K562 (cell line): Measurements from ENCODE around the gene KCNH8. TPM values are rescaled to one million over a fixed set of nuclear protein-coding genes. Genes with fewer than 3 reads are reported as not detected.
A peak's percentile ranks its signal among the peaks of the same experiment; 100 is the strongest.

Experiments used
- ATAC-seq: fragments of 200-7000 bp; cut with Tn5 transposase; 3 replicates; pipeline ENCODE4 v1.9.1; 2020; ENCODE audit warnings: moderate library complexity
- BruUV-seq: library from RNA; stranded (reverse); fragments of 400-500 nt; replicated peaks from 2 replicates; lab custom pipeline; 2021; lab: Mats Ljungman, UMichigan
- CTCF ChIA-PET: fragments of 300-600 bp; formaldehyde crosslinking; extraction: SDS; loops from one replicate; lab custom pipeline; 2021; ENCODE audit warnings: low intra/inter-chr PET ratio; lab: Yijun Ruan, JAX
- POLR2A ChIA-PET: fragments of 300-600, 350-650 bp; sonication (Branson Sonifier 250); formaldehyde crosslinking; extraction: SDS; loops from one replicate; lab custom pipeline; 2021; ENCODE audit warnings: antibody characterized with exemption, inconsistent platforms; lab: Yijun Ruan, JAX
- DNase-seq, 4 experiments: peaks; one replicate each; pipeline versions ENCODE4 v3.0.0 to v3.0.0-alpha.2; 2011 to 2018; ENCODE audit warnings: low spot score in 3 of 4, mixed read lengths in 3 of 4; ENCODE audit errors: extremely low read depth in 1 of 4
- FAIRE-seq: peaks from 2 replicates; lab custom pipeline; 2011; peaks lifted over from hg19 to GRCh38; lab: Jason Lieb, UNC
- H2AFZ ChIP-seq: 2 replicates; pipeline ENCODE4 v1.6.0; 2011; ENCODE audit warnings: low read depth, low read length, control low read depth, inconsistent platforms
- H3K27ac ChIP-seq: fragments of 200-600 bp; 3 replicates; pipeline ENCODE4 v1.8.0; 2011; ENCODE audit warnings: low read depth, mild to moderate bottlenecking, control low read depth, inconsistent platforms, low read length, moderate library complexity, mixed read lengths; ENCODE audit errors: extremely low read depth
- H3K27me3 ChIP-seq, 2 experiments: fragments of 300-600 bp in 1 of 2; 2 replicates in 1 of 2; 3 replicates in 1 of 2; pipeline versions ENCODE4 v1.6.0 to v1.8.0; 2011; ENCODE audit warnings: inconsistent platforms in 2 of 2, low read length in 2 of 2, mild to moderate bottlenecking in 1 of 2, mixed read lengths in 1 of 2, moderate library complexity in 1 of 2; ENCODE audit not compliant: control insufficient read depth in 2 of 2, insufficient read depth in 2 of 2
- H3K36me3 ChIP-seq: fragments of 300-600 bp; 3 replicates; pipeline ENCODE4 v1.8.0; 2011; ENCODE audit warnings: mild to moderate bottlenecking, low read length, inconsistent platforms; ENCODE audit not compliant: control insufficient read depth, insufficient read depth
- H3K4me1 ChIP-seq, 2 experiments: fragments of 200-600 bp in 1 of 2; replicated peaks in 1 of 2; 2 replicates in 1 of 2; 3 replicates in 1 of 2; pipeline versions ENCODE4 v1.5.1 to v1.8.0; 2011; ENCODE audit warnings: inconsistent platforms in 2 of 2, low read length in 2 of 2, mild to moderate bottlenecking in 1 of 2, mixed read lengths in 1 of 2, moderate library complexity in 1 of 2; ENCODE audit not compliant: control insufficient read depth in 2 of 2, insufficient read depth in 2 of 2
- H3K4me2 ChIP-seq: 2 replicates; pipeline ENCODE4 v1.6.1; 2011; ENCODE audit warnings: low read length, control low read depth, inconsistent platforms, mixed read lengths; ENCODE audit not compliant: insufficient read depth
- H3K4me3 ChIP-seq: fragments of 200-600 bp; sonication (generic), shearing (Covaris generic); 2 replicates; pipeline ENCODE4 v1.5.1; 2016; ENCODE audit warnings: control low read depth, inconsistent platforms
- H3K79me2 ChIP-seq: fragments of 200-600 bp; 3 replicates; pipeline ENCODE4 v1.8.0; 2011; ENCODE audit warnings: low read length, inconsistent platforms; ENCODE audit not compliant: control insufficient read depth, insufficient read depth
- H3K9ac ChIP-seq, 2 experiments: 2 replicates each; pipeline versions ENCODE4 v1.6.0 to v1.6.1; 2011; ENCODE audit warnings: low read depth in 2 of 2, low read length in 2 of 2, control low read depth in 1 of 2, inconsistent platforms in 1 of 2, mild to moderate bottlenecking in 1 of 2, mixed read lengths in 1 of 2; ENCODE audit not compliant: insufficient read depth in 1 of 2
- H3K9me1 ChIP-seq: one replicate; pipeline ENCODE4 v1.6.0; 2011; ENCODE audit warnings: inconsistent platforms, mild to moderate bottlenecking, low read length, moderate library complexity; ENCODE audit not compliant: control insufficient read depth, insufficient read depth
- H3K9me3 ChIP-seq: replicated peaks from 2 replicates; pipeline ENCODE4 v1.5.1; 2011; ENCODE audit warnings: low read depth, low read length, inconsistent platforms; ENCODE audit not compliant: control insufficient read depth, insufficient read depth
- H4K20me1 ChIP-seq: replicated peaks from 2 replicates; pipeline ENCODE4 v1.6.1; 2011; ENCODE audit warnings: low read length, inconsistent platforms, mixed read lengths; ENCODE audit not compliant: control insufficient read depth, insufficient read depth
- CREBBP ChIP-seq: IDR thresholded peaks from one replicate; pipeline ENCODE4 v1.6.1; 2012; ENCODE audit warnings: low read depth, mild to moderate bottlenecking, control low read depth, inconsistent platforms, low read length
- MIER1 ChIP-seq: fragments of 450-650 bp; IDR thresholded peaks from 2 replicates; pipeline ENCODE4 v1.6.1; 2016; ENCODE audit warnings: antibody characterized with exemption, mild to moderate bottlenecking, low read depth
- NFXL1 ChIP-seq: fragments of 450-650 bp; formaldehyde crosslinking; IDR thresholded peaks from 2 replicates; pipeline ENCODE4 v1.4.0; 2021; ENCODE audit warnings: mild to moderate bottlenecking
- PBX2 ChIP-seq, 2 experiments: IDR thresholded peaks in 1 of 2; conservative IDR thresholded peaks in 1 of 2; 2 replicates each; pipeline ENCODE4 v1.6.1; 2016; ENCODE audit warnings: low read depth in 2 of 2, mild to moderate bottlenecking in 1 of 2, missing compliant biosample characterization in 1 of 2, missing genetic modification characterization in 1 of 2, moderate library complexity in 1 of 2
- RBFOX2 ChIP-seq: fragments of 200-400 bp; formaldehyde crosslinking; IDR thresholded peaks from 2 replicates; pipeline ENCODE4 v1.6.1; 2017; ENCODE audit warnings: low read depth, mild to moderate bottlenecking, low read length, moderate library complexity
- ZBTB43 ChIP-seq: sonication (generic); formaldehyde crosslinking; IDR thresholded peaks from 2 replicates; pipeline ENCODE4 v1.8.0; 2023; ENCODE audit warnings: mild to moderate bottlenecking, missing genetic modification reagents
- WGBS: fragments of 100-300 bp; shearing (Covaris generic); methylation state at CpG from one replicate; pipeline ENCODE4 v1.1.6; 2016; ENCODE audit warnings: low coverage, mixed read lengths; ENCODE audit not compliant: insufficient coverage; ENCODE audit errors: missing lambda C conversion rate; 5-methylcytosine and 5-hydroxymethylcytosine counted together
- in situ Hi-C: fragments of 300-500 bp; cut with MboI; formaldehyde crosslinking; loops from 4 replicates; pipeline ENCODE4 v1.15.0; 2018; ENCODE audit warnings: inconsistent platforms, mixed read lengths
- intact Hi-C: fragments of 100-400 bp; cut with micrococcal nuclease; formaldehyde crosslinking; loops from 2 replicates; pipeline ENCODE4 v1.14.2; 2022
- polyA plus RNA-seq, 8 experiments: library from polyadenylated mRNA; depleted of rRNA in 4 of 8; stranded (reverse) in 5 of 8; unstranded in 3 of 8; fragments of >200 nt; fragmentation: Nextera tagmentation in 2 of 8; fragmentation: Illumina TruSeq in 1 of 8; extraction: Ambion mirVana in 2 of 8; extraction: Trizol in 1 of 8; gene quantifications; 2 replicates each; pipeline versions ENCODE4 v1.2.1 to v1.2.3, GENCODE V29; 2011 to 2014; ENCODE audit warnings: inconsistent platforms in 1 of 8, missing spikeins in 1 of 8
- total RNA-seq, 7 experiments: library from RNA; depleted of rRNA in 6 of 7; stranded (reverse); fragments of >200 nt in 6 of 7; fragmentation: Illumina TruSeq in 2 of 7; extraction: Trizol in 2 of 7; gene quantifications; 2 replicates each; pipeline versions ENCODE4 v1.2.1 to v1.2.3, GENCODE V29; 2011 to 2021; ENCODE audit warnings: low replicate concordance in 1 of 7

The KCNH8 gene
- total and polyA plus RNA-seq, 9 of the 15 experiments (the other 6 are each of a cell fraction or from before 2014, with no cell fraction given) = 0.02 to 0.08 (median 0.04) TPM; not detected in 6

GRCh38 chr3:19213603-19214220 lies 65.4 kb downstream of the KCNH8 start:
- no peak for FAIRE-seq

More at GRCh38 chr3:19213603-19214220, 65.4 kb downstream of the KCNH8 start:
- DNase-seq (peak in 1 of 4 experiments; percentile 1), ATAC-seq (no peak)
- Histone ChIP-seq H3K4me1 (no peaks in the 10 kb centered on the region), H3K27me3 (no peaks in the 10 kb centered on the region), H3K27ac (no peak overlapping the region), H3K4me3 (no peak overlapping the region), H3K4me2 (no peak overlapping the region), H4K20me1 (no peaks in the 10 kb centered on the region), H2AFZ (no peak overlapping the region), H3K9me1 (no peaks in the 10 kb centered on the region), H3K79me2 (no peaks in the 10 kb centered on the region), H3K9ac (no peak overlapping the region), H3K9me3 (peaks cover 2% of the 10 kb centered on the region; the same call in 1 of the 2 replicates), H3K36me3 (no peaks in the 10 kb centered on the region)
- BruUV-seq = no TSS peak
- TF ChIP-seq RBFOX2 (no peak), NFXL1 (CRISPR knock-in tag) (no peak), PBX2 (CRISPR knock-in tag; IDR thresholded peaks at IDR 0.05; ENCODE audit: low read depth) (no peak), PBX2 (tag; conservative IDR thresholded peaks at IDR 0.05; ENCODE audit: low read depth) (no peak), CREBBP (no peak), MIER1 (no peak), ZBTB43 (CRISPR knock-in tag) (no peak)
- in situ Hi-C loops (no loop called here), intact Hi-C loops (no loop called here)
- under 1% methylated on average over 6 of the region's 6 CpGs for WGBS
- POLR2A ChIA-PET = interaction anchor here (0.7 kb wide), 1 partner anchor 17 kb away, joined by 3 read pairs; no protein-coding TSS in a partner anchor
- CTCF ChIA-PET = no interaction called here
